ENCODE results near the gene CHST11. TPM values are rescaled to one million over a fixed set of nuclear protein-coding genes. Genes with fewer than 3 reads are reported as not detected.

CHST11 gene
- total and polyA plus RNA-seq, 2 donors from 2014 or later = 2.0 to 23.3 TPM

DNA sequence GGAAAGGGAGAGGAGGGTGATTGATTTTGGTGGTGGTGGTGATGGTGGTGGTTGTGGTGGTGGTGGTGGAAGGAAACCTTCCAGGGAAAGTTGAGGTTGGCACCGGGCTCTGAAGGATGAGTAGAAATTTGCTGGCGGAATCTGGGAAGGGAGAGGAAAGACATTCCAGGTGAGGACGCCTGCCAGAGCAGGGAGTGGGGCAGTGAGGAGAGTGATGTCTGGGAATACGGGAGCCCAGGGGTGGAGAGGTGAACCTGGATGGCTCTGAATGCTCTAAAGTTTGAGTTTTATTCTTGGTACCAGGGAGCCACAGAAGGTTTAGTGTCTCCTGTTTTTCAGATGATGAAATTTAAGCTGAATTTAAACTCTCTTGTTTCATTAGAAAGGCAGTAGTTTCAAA, 16.0 kb downstream of the CHST11 start:
- DNase-seq (no peak), FAIRE-seq (no peak)
- H3K27me3 ChIP-seq (ENCODE audit: control insufficient read depth, insufficient read depth, low read length) = no peaks in the 10 kb centered on the region
- intact Hi-C loops (cut with DNase I) = no loop called here
- H3K9ac ChIP-seq (ENCODE audit: low read length in 3 of 3) = no peak overlapping the region
- TF ChIP-seq, protein P1, sequence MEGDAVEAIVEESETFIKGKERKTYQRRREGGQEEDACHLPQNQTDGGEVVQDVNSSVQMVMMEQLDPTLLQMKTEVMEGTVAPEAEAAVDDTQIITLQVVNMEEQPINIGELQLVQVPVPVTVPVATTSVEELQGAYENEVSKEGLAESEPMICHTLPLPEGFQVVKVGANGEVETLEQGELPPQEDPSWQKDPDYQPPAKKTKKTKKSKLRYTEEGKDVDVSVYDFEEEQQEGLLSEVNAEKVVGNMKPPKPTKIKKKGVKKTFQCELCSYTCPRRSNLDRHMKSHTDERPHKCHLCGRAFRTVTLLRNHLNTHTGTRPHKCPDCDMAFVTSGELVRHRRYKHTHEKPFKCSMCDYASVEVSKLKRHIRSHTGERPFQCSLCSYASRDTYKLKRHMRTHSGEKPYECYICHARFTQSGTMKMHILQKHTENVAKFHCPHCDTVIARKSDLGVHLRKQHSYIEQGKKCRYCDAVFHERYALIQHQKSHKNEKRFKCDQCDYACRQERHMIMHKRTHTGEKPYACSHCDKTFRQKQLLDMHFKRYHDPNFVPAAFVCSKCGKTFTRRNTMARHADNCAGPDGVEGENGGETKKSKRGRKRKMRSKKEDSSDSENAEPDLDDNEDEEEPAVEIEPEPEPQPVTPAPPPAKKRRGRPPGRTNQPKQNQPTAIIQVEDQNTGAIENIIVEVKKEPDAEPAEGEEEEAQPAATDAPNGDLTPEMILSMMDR (IDR thresholded peaks at IDR 0.05; ENCODE audit: borderline replicate concordance, extremely low read depth, insufficient read depth) = no peak
- H3K9me3 ChIP-seq (ENCODE audit: control insufficient read depth in 2 of 3, insufficient read depth in 1 of 3, low read length in 3 of 3) = no peaks in the 10 kb centered on the region
- H3K4me1 ChIP-seq (ENCODE audit: control insufficient read depth in 2 of 3, insufficient read depth in 2 of 3, low read depth in 1 of 3, low read length in 3 of 3) = peaks cover 0 to 3% (median 0%) of the 10 kb centered on the region in 3 donors
- H3K27ac ChIP-seq (ENCODE audit: low read depth in 2 of 2, low read length in 2 of 2) = no peak overlapping the region
- H3K36me3 ChIP-seq (ENCODE audit: control insufficient read depth in 2 of 3, insufficient read depth in 3 of 3, low read length in 3 of 3) = no peaks in the 10 kb centered on the region
- H3K4me3 ChIP-seq (ENCODE audit: low read length in 3 of 3) = no peak overlapping the region

DNA sequence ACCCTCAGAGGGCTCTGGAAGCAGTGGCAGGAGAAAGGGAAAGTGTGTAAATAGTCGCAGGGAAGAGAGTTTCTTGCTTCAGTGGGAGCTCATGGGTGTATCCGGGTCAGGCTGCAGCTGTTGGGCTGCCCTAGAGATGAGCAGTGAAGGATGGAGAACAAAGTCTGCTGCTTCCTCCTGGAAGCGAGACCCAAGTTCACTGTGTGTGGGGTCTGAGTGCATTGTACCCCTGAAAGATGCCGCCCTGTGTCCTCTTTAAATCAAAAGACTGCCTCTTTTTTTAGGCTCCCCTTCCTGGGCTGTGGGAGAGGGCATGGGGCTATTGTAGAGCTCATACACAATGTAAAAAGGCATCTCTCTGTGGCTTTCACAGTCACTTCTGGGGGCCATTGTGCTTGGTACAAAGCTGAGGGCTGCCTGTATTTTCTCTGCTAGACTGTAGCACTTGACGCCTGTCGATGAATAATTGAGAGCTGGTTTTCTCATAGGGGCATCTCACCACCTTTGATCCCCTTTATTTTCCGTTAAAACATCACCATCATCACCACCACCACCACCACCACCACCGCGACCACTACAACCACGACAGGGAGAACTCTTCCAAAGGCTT, 16.7 kb downstream of the CHST11 start:
- Histone ChIP-seq H3K27ac (ENCODE audit: low read depth in 2 of 2, low read length in 2 of 2) (no peak overlapping the region), H3K4me1 (ENCODE audit: control insufficient read depth in 2 of 3, insufficient read depth in 2 of 3, low read depth in 1 of 3, low read length in 3 of 3) (peaks cover 0 to 3% (median 0%) of the 10 kb centered on the region in 3 donors), H3K9me3 (ENCODE audit: control insufficient read depth in 2 of 3, insufficient read depth in 1 of 3, low read length in 3 of 3) (no peaks in the 10 kb centered on the region), H3K27me3 (ENCODE audit: control insufficient read depth, insufficient read depth, low read length) (no peaks in the 10 kb centered on the region), H3K36me3 (ENCODE audit: control insufficient read depth in 2 of 3, insufficient read depth in 3 of 3, low read length in 3 of 3) (no peaks in the 10 kb centered on the region), H3K4me3 (ENCODE audit: low read length in 3 of 3) (no peak overlapping the region), H3K9ac (ENCODE audit: low read length in 3 of 3) (no peak overlapping the region)
- TF ChIP-seq, protein P1 (IDR thresholded peaks at IDR 0.05; ENCODE audit: borderline replicate concordance, extremely low read depth, insufficient read depth) = no peak
- FAIRE-seq = no peak
- intact Hi-C loops (cut with DNase I) = no loop called here
- peak in 3 of 5 donors; percentile 49 to 66 (median 52) for DNase-seq

- no peak overlapping the region for H3K27ac ChIP-seq (ENCODE audit: low read depth in 2 of 2, low read length in 2 of 2)
- no peak for FAIRE-seq
- no peaks in the 10 kb centered on the region for H3K9me3 ChIP-seq (ENCODE audit: control insufficient read depth in 2 of 3, insufficient read depth in 1 of 3, low read length in 3 of 3)
- TF ChIP-seq, protein P1 (IDR thresholded peaks at IDR 0.05; ENCODE audit: borderline replicate concordance, extremely low read depth, insufficient read depth) = no peak
- no peak overlapping the region for H3K4me3 ChIP-seq (ENCODE audit: low read length in 3 of 3)
- DNase-seq = no peak
- H3K36me3 ChIP-seq (ENCODE audit: control insufficient read depth in 2 of 3, insufficient read depth in 3 of 3, low read length in 3 of 3) = no peaks in the 10 kb centered on the region
- H3K4me1 ChIP-seq (ENCODE audit: control insufficient read depth in 2 of 3, insufficient read depth in 2 of 3, low read depth in 1 of 3, low read length in 3 of 3) = peaks cover 0 to 3% (median 0%) of the 10 kb centered on the region in 3 donors
- no peak overlapping the region for H3K9ac ChIP-seq (ENCODE audit: low read length in 3 of 3)
- no peaks in the 10 kb centered on the region for H3K27me3 ChIP-seq (ENCODE audit: control insufficient read depth, insufficient read depth, low read length)
- intact Hi-C loops (cut with DNase I) = no loop called here
These were observed 18.5 kb downstream of the CHST11 start for GRCh38 chr12:104475271-104475670.
